Upper lobe of left lung (tissue), 4 donors: ENCODE results near the gene D2HGDH.

ENCODE experiments used
- EP300 ChIP-seq, 4 donors: sonication (generic); formaldehyde crosslinking; IDR thresholded peaks; one replicate each; pipeline ENCODE4 v1.5.1; 2017; ENCODE audit warnings: antibody characterized with exemption in 4 of 4, control low read depth in 2 of 4
- POLR2A ChIP-seq, 4 donors: fragments of 450-650 bp; IDR thresholded peaks; one replicate each; pipeline ENCODE4 v1.5.1; 2016 to 2017; ENCODE audit warnings: antibody characterized with exemption in 4 of 4, mild to moderate bottlenecking in 2 of 4
- POLR2AphosphoS5 ChIP-seq, 2 donors: sonication (generic); formaldehyde crosslinking; IDR thresholded peaks; one replicate each; pipeline ENCODE4 v1.5.1; 2017; ENCODE audit warnings: antibody characterized with exemption in 2 of 2
- TF ChIP-seq, protein P1 (sequence below), 6 experiments: fragments of 450-650 bp in 4 of 6; fragments of 200-600 bp in 2 of 6; sonication (generic) in 2 of 6; IDR thresholded peaks; one replicate each; pipeline ENCODE4 v1.5.1; 2016 to 2019; ENCODE audit warnings: antibody characterized with exemption in 6 of 6

DNA sequence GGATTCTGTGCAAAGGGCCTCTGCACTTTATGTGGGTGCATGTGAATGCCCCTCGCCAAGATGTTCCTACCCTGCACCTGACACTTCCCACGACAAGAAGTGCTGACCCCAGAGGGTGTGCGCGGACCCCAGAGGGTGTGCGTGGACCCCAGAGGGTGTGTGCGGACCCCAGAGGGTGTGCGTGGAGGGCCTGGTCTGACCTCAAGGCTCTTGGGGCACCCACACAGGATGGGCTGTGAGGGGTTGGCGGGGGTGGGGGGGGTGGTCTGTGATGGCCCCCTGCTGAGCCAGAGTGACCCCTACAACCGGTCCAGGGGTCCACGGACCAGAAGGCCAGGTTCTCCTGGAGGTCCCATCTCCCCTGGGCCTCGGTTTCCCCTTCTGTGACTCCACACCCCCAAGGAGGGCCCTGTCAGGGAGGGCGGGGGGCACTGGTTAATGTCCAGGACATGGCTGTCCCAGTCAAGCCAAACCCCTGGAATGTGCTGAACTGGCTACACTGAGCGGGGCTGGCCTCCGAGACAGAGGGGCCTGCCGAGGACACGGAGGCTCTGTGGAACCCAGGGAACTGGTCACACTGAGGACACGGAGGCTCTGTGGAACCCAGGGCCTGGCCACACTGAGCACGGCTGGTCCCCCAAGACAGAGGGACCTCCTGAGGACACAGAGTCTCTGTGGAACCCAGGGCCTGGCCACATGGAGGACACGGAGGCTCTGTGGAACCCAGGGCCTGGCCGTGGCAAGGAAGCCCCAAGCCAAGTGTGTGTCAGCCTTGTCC, 77.7 kb downstream of the D2HGDH start:
- TF ChIP-seq POLR2A (IDR thresholded peaks at IDR 0.05) (no peak), EP300 (IDR thresholded peaks at IDR 0.05) (no peak), POLR2AphosphoS5 (IDR thresholded peaks at IDR 0.05) (no peak)
- TF ChIP-seq, protein P1, sequence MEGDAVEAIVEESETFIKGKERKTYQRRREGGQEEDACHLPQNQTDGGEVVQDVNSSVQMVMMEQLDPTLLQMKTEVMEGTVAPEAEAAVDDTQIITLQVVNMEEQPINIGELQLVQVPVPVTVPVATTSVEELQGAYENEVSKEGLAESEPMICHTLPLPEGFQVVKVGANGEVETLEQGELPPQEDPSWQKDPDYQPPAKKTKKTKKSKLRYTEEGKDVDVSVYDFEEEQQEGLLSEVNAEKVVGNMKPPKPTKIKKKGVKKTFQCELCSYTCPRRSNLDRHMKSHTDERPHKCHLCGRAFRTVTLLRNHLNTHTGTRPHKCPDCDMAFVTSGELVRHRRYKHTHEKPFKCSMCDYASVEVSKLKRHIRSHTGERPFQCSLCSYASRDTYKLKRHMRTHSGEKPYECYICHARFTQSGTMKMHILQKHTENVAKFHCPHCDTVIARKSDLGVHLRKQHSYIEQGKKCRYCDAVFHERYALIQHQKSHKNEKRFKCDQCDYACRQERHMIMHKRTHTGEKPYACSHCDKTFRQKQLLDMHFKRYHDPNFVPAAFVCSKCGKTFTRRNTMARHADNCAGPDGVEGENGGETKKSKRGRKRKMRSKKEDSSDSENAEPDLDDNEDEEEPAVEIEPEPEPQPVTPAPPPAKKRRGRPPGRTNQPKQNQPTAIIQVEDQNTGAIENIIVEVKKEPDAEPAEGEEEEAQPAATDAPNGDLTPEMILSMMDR (IDR thresholded peaks at IDR 0.05) = no peak
